Amniotic stem cell (primary cell): ENCODE data around the gene TTLL10.

Experiments
- DNase-seq: peaks from one replicate; lab custom pipeline; 2025; lab: John Stamatoyannopoulos, UW

TTLL10 gene

DNA sequence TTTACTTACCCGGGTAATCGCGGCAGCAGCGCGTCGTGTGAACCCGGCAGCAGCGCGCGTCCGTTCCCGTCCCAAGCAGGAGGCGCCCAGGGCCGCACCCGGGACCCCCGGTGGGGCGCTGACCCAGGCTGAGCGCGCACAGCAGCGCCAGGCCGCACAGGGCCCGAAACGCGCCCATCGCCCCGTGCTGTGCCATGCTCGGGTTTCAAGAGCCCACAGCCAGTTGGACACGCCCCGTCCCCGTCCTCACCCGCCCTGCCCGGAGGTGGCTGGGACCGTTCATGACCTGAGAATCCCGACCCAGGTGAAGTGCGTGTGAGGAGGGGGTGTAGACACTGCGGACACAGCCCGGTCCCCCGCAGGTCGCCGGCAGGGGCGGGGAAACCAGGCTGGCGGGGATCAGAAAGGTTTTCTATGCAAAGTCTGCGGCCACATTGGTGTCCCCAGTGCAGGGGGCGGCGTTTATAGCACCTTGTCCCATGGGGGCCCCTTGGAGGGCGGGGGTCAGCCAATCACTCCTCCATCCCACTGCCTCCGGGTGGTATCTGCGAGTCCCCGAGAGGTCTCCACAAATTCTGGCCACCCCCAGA, 32.8 kb downstream of the TTLL10 start, which contains the start of gene TNFRSF18:
TSS of gene TNFRSF18 (minus strand) at position 217 of the 590 bp plus-strand sequence. CDS start at position 196, 21 bp downstream.
- DNase-seq, result no peak

GRCh38 chr1:1206966-1207531, 33.4 kb downstream of the TTLL10 start:
- DNase-seq, result no peak

GRCh38 chr1:1207571-1207892, 33.9 kb downstream of the TTLL10 start:
- no peak for DNase-seq

GRCh38 chr1:1208713-1209433, 35.2 kb downstream of the TTLL10 start:
- DNase-seq, result no peak

DNA sequence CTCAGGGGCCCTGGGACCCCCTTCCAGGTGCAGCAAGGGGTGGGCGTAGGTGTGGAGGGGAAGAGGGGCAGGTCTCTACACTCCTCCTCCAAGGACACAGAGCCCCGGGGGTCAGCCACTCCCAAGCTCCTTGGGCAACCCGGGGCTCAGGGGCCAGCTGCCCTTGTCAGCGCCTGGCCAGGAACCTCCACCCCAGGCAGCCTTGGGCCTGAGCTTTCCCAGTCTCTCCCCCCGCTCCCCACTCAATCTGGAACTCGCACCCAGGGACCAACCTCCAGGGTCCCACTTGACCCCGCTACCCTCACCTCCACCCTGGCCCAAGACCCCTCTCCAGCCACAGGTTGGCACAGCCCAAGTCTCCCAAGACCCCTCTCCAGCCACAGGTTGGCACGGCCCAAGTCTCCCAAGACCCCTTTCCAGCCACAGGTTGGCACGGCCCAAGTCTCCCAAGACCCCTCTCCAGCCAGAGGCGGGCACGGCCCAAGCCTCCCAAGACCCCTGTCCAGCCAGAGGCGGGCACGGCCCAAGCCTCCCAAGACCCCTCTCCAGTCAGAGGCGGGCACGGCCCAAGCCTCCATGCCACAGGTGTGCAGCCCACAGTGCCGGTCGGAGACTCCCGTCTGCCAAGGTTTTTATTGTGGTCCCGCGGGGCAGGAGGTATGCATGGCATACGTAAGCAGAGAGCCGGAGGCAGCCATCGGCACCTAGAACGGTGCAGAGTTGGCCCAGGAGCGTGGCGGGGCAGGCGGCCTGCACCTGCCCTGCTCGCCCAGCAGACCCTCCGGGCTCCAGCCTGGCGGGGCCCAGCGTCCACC, 37.3 kb downstream of the TTLL10 start:
- DNase-seq, result no peak

DNA sequence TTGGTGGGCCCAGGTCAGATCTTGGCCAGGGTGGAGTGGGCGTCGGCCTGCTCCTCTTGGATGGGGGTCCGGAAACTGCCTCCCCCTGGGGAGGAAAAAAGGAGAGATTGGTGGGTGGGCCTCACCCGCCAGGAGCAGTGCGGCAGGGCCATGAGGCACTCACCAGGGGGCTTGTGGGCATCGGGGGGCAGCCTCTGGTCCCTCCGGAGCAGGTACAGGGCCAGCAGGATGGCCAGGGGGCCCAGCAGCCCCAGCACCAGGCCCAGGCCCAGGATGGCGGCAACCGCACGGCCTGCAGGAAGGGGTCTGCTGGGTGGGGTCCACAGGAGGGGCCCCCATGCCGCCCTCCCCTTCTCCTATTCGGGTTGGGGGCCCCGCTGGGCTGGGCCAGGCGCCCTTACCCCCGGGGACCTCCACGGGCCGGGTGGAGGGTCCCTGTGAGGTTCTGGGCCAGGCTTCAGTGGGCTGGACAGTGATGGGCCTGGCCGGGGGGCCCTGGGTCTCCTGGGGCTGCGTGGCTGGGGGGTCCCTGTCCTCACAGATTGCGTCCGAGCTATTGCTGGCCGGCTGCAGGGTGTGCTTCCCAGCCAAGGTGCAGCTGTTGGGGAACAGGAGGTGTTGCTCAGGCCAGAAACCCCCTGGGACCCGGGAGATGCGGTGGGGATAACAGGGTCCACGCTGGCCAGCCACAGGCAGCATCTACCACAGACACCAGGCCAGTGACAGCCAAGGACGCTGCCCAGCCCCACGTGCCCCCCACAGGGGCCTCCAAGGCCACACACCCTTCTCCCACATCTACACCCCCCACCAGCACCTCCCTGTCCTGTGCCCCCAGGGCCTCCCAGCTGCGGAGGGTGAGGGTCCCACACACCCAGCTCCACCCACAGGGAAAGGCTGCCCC, 38.1 kb downstream of the TTLL10 start:
- DNase-seq, result no peak

DNA sequence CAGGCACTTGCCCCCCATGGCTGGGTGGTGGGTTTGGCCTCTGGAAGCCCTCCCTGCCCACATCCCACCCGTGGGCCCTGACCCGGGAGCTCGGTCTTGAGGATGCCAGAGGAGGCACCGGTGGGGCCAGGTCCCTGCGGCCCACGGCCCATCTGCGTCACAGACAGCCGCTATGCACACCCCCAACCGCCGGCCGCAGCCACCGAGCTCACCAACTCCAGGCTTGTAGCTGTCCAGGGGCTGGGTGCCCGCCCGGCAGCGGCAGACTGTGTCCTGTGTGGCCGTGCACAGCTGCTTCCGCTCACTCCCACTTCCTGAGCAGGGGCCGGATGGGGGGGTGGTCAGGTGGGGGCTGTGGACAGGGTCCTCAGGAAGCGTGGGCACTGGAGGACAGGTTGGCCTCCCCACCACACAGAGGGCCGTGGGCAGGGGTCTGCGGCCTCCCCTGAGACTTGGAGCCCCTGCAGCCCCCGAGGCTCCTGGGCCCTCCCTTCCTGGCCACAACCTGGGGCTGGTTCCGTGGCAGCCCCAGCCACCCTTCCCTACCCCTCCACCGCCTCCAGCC, 39.2 kb downstream of the TTLL10 start:
- DNase-seq, result no peak

- no peak for DNase-seq
Measured at GRCh38 chr1:1213345-1214265, 39.9 kb downstream of the TTLL10 start, which contains the start of gene TNFRSF4. Gene TNFRSF4, minus strand, starts transcription at chr1:1214153. Its CDS starts 26 bp downstream, at chr1:1214127.

- no peak for DNase-seq
Measured at GRCh38 chr1:1215080-1215676, 41.5 kb downstream of the TTLL10 start.

- no peak for DNase-seq
Measured at GRCh38 chr1:1215881-1216605, 42.4 kb downstream of the TTLL10 start.

DNA sequence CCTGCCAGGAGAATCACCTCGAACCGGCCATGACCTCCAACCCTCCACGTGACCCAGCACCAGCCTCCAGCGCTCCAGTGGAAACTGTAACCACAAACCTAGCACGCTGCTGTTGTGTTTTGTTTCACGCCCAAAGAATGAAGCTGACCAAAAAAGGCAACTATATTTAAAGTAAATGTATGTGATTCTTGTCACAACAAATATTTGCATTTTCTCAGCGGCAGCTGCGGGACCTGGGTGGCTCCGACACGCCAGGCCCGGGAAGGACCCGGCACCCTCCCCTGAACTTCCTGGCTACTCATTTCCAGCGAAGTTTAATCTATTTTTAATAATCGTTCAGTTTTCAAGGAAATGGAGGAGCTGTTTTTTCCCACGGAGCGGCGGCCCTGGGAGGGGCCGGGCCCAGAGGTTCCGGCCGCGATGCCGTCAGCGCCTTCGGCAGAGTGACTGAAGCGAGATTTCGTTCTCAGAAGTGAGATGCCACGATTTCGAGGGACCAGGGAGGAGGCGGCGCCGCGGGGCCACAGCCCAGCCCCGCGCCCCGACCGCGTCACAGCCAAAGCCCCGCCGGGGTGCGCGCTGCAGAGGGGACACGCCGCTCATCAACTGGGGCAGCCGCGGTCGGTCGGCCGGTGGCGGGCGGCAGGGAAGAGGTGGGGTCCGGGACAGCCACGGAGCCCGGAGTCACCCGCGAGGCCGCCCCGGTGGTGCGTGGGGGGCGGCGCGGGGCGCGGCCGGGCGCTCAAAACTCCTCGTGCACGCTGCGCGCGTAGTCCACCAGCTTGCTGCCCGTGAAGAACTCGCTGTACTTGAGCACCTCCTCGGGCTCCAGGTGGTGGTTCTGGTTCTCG, 43.3 kb downstream of the TTLL10 start:
- DNase-seq, result no peak

DNA sequence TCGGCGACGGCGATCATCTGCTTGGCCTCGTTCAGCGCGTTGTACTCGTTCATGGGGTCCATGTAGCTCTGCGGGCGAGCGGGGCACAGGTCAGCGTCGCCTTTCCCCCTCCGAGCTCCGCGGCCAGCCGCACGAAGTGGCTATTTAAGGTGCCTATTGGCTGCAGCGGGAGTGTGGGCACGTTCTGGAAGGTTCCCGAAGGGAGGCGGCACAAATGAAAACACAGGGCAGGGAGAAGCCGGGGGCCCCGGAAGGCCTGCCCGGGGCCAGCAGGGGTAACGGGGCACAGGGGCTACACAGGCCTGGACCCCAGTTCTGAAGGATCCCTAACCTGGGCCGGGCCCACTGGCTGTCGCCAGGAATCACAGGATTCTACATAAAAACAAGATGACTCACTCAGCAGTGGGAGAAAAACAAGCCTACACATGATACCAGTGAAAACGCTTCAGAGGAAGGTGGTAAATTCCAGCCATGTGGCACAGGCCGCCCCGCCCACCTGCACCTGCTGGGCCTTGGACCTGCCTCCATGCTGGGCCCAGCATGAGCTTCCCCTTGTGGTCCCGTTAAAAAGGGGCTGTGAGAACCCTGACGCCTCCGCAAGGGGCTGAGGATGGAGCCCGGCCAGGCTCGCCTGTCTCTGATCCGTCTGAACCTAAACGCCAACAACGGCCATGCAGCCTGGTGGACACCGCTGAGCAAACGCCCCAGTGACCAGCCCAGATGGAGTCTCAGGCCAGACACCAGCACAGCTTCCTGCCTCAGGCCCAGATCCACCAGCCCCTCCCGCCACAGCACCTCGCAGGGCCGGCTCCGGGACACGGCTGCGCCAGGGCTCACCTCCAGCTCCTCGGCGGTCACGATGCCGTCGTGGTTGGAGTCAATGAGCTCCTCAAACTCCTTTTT, 44.2 kb downstream of the TTLL10 start:
- DNase-seq, result no peak

GRCh38 chr1:1218524-1219200, 45.0 kb downstream of the TTLL10 start:
- DNase-seq, result no peak

- DNase-seq, result no peak
Measured at GRCh38 chr1:1219341-1219740, 45.7 kb downstream of the TTLL10 start.

GRCh38 chr1:1220197-1220596, 46.5 kb downstream of the TTLL10 start:
- DNase-seq, result no peak

GRCh38 chr1:1221887-1222574, 48.4 kb downstream of the TTLL10 start:
- no peak for DNase-seq
